Choroid plexus epithelial cell (primary cell): Measurements from ENCODE around the gene RIPOR3.
A peak's percentile ranks its signal among the peaks of the same experiment; 100 is the strongest.

Source experiments
- DNase-seq: peaks from one replicate; pipeline ENCODE4 v3.0.0-alpha.2; 2010; ENCODE audit warnings: low read depth
- H3K4me3 ChIP-seq: 2 replicates; pipeline ENCODE4 v1.5.1; 2011; ENCODE audit warnings: low read depth, mild to moderate bottlenecking, control low read depth, low read length, moderate library complexity
- TF ChIP-seq, protein P1 (sequence below): conservative IDR thresholded peaks from 2 replicates; pipeline ENCODE4 v1.5.1; 2011; ENCODE audit warnings: low read depth, mild to moderate bottlenecking, control low read depth, inconsistent platforms, low read length, moderate library complexity

Gene RIPOR3

DNA sequence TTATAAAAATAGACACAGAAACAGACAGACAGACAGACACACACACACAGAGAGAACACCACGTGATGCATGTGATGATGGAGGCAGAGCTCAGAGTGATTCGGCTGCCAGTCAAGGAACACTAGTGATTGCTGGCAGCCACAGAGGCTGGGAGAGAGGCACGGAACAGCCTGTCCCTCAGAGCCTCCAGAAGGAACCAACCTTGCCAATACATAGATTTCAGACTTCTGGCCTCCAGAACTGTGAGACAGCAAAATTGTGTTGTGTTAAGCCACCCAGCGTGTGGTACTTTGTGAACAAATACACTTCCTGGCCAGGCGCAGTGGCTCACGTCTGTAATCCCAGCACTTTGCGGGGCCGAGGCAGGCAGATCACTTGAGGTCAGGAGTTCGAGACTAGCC, 30.5 kb upstream of the RIPOR3 start:
- no peak overlapping the region for H3K4me3 ChIP-seq
- TF ChIP-seq, protein P1, sequence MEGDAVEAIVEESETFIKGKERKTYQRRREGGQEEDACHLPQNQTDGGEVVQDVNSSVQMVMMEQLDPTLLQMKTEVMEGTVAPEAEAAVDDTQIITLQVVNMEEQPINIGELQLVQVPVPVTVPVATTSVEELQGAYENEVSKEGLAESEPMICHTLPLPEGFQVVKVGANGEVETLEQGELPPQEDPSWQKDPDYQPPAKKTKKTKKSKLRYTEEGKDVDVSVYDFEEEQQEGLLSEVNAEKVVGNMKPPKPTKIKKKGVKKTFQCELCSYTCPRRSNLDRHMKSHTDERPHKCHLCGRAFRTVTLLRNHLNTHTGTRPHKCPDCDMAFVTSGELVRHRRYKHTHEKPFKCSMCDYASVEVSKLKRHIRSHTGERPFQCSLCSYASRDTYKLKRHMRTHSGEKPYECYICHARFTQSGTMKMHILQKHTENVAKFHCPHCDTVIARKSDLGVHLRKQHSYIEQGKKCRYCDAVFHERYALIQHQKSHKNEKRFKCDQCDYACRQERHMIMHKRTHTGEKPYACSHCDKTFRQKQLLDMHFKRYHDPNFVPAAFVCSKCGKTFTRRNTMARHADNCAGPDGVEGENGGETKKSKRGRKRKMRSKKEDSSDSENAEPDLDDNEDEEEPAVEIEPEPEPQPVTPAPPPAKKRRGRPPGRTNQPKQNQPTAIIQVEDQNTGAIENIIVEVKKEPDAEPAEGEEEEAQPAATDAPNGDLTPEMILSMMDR: no peak
- peak; percentile 60 for DNase-seq

DNA sequence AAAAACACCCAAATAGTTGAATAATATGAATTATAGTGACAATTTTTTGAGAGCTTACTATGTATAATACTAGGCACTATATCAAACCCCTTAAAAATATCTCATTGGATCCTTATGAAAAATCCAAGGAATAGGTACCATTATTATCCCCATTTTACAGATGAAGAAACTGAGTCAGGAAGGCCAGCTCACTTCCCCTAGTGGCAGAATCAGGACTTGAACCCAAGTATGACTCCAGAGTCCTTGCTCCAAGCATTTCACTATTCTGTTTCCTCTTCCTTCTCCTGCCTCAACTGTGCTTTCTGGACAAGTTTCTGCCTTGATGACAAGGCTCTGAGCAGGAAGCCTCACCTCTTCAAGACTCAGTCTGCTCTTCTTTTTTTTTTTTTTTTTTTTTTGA, 29.2 kb upstream of the RIPOR3 start:
- no peak overlapping the region for H3K4me3 ChIP-seq
- TF ChIP-seq, protein P1: no peak
- no peak for DNase-seq

DNA sequence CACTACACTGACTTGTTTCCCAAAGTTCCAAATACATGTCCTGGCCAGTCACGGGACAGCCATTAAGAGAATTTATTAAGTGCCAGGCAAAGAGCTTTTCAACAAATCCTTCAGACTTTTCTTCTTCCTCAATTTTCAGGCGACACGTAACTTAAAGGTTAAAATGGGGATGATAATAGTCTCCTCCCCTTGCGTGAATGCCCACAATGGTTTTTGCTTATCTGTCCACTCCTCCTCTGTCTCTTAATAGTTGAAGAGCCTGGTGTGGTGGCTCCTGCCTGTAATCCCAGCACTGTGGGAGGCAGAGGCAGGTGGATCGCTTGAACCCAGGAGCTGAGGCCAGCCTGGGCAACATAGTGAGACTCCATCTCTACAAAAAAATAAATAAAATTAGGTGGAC, 28.7 kb upstream of the RIPOR3 start:
- no peak for DNase-seq
- H3K4me3 ChIP-seq: no peak overlapping the region
- TF ChIP-seq, protein P1: no peak

DNA sequence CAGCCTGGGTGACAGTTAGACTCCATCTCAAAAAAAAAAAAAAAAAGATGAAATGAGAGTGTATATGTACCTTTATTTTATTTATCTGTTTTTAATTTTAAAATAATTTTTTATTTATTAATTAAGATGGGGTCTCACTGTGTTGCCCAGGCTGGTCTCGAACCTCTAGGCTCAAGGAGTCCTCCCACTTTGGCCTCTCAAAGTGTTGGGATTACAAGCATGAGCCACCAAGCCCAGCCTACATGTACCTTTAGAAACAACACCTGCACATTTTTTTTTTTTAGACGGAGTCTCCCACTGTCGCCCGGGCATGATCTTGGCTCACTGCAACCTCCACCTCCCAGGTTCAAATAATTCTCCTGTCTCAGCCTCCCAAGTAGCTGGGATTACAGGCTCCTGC, 28.0 kb upstream of the RIPOR3 start:
- DNase-seq: no peak

DNA sequence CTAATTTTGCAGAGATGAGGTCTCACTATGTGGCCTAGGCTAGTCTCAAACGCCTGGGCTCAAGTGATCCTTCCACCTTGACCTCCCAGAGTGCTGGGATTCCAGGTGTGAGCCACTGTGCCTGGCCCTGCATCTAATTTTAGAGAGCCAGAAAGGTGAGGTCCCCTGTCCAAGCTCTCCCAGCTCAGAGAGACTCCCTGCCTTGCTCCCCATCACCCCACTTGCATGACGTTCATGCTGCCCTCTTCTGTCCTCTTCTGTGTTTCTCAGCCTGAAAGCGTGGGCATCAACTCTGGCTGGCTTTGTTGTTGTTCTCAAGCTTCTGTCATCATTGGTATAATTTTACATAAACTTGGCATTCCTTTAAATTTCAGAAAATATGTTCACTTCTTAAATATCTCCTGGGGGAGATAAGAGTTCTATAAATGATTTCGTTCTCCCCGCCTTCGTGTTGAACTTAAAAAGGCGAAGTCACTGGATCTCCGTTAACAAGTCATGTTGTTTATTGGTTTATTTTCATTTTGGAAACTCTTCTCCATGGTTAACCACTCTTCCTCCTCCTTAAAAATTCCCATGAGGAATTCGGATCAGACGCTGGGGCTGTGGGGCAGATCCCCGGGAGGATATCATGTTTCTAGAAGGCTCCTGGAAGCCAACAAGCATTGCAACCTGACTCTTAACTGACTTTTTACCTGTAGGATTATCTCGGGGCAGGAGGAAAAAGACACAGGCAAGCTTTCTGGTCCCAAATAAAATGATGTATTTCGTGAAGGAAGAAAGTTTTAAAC, 26.8 kb upstream of the RIPOR3 start:
- DNase-seq: peak; percentile 62
- H3K4me3 ChIP-seq: no peak overlapping the region
- TF ChIP-seq, protein P1: peak; percentile 48

More for the DNA sequence above, 28.0 kb upstream of the RIPOR3 start:
- TF ChIP-seq, protein P1: no peak
- no peak overlapping the region for H3K4me3 ChIP-seq

DNA sequence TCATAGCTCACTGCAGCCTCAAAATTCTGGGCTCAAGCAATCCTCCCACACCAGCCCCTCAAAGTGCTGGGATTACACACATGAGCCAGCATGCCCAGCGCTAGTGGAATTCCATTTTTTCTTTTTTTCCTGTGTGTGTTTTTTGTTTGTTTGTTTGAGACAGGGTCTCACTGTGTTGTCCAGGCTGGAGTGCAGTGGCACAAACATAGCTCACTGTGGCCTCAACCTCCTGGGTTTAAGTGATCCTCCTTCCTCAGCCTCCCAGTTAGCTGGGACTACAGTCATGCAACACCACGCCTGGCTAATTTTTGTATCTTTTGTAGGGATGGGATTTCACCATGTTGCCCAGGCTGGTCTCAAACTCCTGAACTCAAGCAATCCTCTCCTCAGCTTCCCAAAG, 26.0 kb upstream of the RIPOR3 start:
- H3K4me3 ChIP-seq: no peak overlapping the region
- DNase-seq: no peak
- TF ChIP-seq, protein P1: no peak

DNA sequence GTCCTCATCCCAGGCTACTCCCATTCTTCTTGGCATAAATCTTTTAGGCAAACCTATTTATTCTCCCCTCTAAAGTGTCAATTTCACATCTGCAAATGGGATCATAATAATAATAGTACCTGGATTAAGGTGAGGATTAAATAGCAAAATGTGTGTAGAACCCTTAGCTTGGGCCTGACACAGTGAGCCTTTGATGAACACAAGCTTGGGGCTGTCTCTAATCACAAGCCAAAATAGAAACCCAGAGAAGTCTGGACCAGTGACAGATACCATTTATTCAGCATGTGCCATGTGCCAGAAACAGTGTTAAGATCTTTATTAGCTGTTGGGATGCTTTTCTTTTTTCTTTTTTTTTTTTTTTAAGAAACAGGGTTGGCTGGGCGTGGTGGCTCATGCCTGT, 25.2 kb upstream of the RIPOR3 start:
- DNase-seq: no peak
- TF ChIP-seq, protein P1: no peak
- H3K4me3 ChIP-seq: no peak overlapping the region
